GM19452 (cell line): ENCODE measurements around the gene STON2.
"Not testable (repeated sequence)": the region's sequence is repeated elsewhere in the genome, so short reads cannot be mapped to it uniquely, and the experiment has no call there.

ENCODE experiments used
- ATAC-seq: cut with Tn5 transposase; IDR thresholded peaks from one replicate; pipeline ENCODE4 v1.9.1; 2021; ENCODE audit not compliant: unreplicated experiment

STON2 gene

GRCh38 chr14:81231540-81231939 is 168.6 kb downstream of the STON2 start:
- ATAC-seq, result no peak

- ATAC-seq, result no peak
These were observed 175.9 kb downstream of the STON2 start for GRCh38 chr14:81224222-81224621.

- ATAC-seq, result not testable (repeated sequence)
These were observed 176.3 kb downstream of the STON2 start for GRCh38 chr14:81223788-81224187.

GRCh38 chr14:81222691-81223090 is 177.4 kb downstream of the STON2 start:
- ATAC-seq, result no peak

- ATAC-seq, result no peak
These were observed 178.0 kb downstream of the STON2 start for GRCh38 chr14:81222126-81222525.

- no peak for ATAC-seq
These were observed 178.5 kb downstream of the STON2 start for GRCh38 chr14:81221579-81222102.

- ATAC-seq, result peak; percentile 79
These were observed 179.1 kb downstream of the STON2 start, which contains the start of gene GTF2A1 for GRCh38 chr14:81220830-81221578. Gene GTF2A1, minus strand, starts transcription at chr14:81220959. Its CDS starts 441 bp downstream, at chr14:81220518.

- ATAC-seq, result no peak
These were observed 179.6 kb downstream of the STON2 start for GRCh38 chr14:81220580-81220829.

GRCh38 chr14:81219759-81220579 is 180.2 kb downstream of the STON2 start:
- ATAC-seq, result no peak

- peak; percentile 53 for ATAC-seq
These were observed 180.8 kb downstream of the STON2 start for GRCh38 chr14:81219210-81219758.

GRCh38 chr14:81211844-81212243 is 188.3 kb downstream of the STON2 start:
- ATAC-seq, result no peak
